HG02759 (cell line): ENCODE measurements around the gene POLR2H.

Experiments used
- ATAC-seq: cut with Tn5 transposase; IDR thresholded peaks from one replicate; pipeline ENCODE4 v1.9.1; 2021; ENCODE audit warnings: mild to moderate bottlenecking, moderate library complexity; ENCODE audit not compliant: unreplicated experiment

Gene POLR2H

GRCh38 chr3:184352149-184352785 is 9.2 kb upstream of the POLR2H start:
- ATAC-seq, result no peak

DNA sequence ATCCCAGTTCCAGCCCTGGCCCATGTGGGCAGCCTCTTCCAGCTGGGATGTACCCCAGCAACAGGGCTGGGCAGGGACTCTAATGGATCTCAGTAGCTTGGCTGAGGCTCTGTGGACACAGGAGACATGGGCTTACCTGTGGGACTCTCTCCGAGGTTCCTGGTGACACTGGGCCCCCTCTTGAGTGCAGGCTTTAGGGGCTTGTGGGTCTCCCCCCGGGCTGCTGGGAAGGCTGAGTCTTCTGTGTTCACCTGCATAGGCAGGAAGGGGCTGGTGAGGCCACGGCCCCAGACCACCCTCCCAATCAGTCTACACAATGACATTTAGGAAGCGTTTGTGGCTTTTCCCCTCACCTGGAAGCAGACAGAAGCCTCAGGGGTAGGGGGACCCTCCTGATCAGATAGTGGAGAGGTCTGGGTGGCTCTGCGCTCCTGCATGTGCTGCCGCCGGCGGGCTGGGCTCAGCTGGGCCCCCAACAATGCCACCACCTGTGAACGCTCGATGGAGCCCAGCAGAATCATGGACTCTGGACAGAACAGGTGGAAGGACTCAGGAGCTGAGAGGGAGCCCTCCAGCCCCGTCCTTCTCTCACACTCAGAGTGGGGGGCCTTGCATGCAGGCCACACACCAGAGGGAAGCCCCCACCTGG is 8.5 kb upstream of the POLR2H start:
- no peak for ATAC-seq

- ATAC-seq, result no peak
These were observed 8.0 kb upstream of the POLR2H start for GRCh38 chr3:184353546-184353941.

DNA sequence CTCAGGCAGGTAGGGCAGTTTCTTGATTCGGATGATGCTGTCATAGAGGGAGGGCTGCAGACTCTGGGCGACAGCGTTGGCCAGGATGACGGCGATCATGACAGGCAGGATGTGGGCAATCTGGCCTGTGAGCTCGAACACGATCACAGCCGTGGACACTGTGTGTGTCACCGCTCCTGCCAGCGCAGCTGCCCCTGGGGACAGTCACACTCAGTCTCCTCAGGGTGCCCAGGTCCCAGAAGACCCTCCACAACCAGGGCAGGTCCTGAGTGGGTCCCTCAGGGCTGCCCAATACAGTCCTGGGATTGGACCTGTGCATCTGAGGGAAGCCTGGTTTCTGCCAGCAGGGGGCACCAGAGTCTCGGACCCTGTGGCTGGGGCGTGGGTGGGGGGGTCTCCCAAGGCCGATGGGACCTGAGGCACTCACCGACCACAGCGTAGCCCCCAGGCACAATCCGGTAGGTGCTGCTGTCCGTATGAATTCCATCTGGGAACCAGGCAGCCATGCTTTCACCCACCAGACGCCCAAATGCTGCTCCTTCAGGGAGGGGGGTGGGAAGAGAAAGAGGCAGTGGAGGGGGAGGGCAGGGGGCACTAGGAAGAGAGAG is 7.3 kb upstream of the POLR2H start:
- peak; percentile 49 for ATAC-seq

DNA sequence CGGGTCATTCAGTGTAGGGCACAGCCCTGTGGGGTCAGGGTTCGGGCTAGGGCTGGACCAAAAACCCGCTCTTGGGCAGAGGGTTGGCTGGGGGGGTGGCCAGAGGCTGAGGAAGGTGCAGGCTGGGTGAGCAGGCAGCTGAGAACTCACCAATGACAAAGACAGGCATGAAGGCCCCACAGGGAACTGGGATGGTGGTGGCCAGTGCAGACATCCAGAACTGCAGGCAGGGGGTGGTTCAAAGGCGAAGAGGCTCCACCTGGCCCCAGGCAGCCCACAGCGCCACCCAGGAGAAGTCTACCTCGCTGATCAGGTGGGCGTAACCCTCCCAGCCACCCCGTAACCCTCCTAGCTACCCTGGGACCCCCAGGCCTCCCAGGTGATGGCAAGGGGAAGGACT is 6.8 kb upstream of the POLR2H start:
- ATAC-seq, result no peak

DNA sequence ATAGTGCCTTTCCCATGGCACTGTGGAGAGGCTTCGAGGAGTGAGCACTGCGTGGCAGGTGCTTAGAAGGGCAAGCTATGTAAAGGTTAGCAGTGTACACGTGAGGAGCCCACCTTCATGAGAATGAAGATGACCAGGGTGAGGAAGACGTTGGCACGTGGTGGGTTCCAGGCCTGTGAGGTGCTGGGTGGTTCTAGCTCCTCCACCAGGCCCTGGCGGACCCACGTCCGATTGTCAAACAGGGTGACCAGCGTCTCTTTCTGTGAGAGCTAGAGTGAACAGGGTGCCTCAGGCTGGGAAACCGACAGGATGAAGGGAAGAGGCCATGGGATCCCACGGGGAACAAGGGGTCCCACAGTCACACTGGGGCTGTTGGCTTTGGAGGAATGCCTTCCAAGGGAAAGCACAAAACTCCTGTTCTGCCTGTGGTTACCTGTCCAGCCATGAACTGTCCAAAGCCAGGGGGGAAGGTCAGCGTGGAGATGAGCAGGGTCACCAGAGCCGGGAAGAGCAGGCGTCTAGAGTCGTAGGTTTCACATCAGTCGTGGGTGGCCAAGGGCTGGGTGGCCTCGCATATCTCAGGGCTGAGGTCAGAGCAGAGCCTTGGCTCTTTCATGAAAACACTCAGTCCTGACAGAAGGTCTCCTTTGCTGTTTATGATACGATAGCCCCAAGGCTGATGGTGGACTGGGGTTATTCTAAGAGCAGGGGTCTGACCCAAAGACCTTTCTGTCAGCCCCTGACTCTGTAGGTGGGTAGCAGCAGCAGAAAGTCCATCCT is 6.1 kb upstream of the POLR2H start:
- no peak for ATAC-seq

DNA sequence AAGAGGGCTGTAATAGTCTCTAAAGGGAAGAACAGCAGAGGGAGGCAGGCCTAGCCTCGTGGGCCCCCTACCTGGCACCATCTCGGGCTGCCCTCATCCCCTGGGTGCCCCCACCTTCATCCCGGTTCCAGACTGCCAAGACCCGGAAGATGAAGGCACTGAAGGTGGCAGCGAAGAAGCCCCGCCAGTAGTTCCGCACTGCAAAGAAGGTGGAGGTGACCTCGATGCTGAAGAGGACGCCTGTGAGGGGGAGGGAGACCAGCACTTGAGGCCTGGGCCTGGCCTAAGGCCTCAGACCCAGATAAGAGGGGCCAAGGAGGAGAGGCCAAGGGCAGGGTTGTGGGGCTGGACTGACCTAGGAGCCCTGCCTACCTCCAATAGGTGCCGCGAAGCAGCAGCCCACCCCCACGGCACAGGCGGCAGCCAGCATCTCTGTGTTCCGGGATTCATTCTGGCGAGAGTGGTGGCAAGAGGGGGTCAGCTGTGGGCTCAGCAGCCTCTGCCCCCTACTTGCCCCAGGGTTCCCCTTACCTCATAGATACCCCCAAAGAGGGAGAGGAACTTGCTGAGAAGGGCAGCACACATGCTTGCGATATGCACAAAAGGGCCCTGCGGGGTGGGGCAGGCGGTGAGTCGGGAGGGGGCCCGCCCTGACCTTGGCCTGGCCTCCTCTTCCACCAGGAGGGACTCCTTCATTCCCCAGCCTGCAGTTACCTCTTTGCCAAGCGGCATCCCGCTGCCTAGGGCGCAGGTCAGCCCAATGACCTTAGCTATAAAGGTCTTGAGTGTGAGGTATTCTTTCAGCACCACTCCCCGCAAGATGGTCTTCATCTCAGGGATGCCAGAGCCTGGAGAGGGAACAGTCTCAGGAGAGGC is 4.0 kb upstream of the POLR2H start:
- no peak for ATAC-seq

GRCh38 chr3:184358124-184358767 is 3.3 kb upstream of the POLR2H start:
- no peak for ATAC-seq

- no peak for ATAC-seq
These were observed 2.6 kb upstream of the POLR2H start for GRCh38 chr3:184358921-184359350.

GRCh38 chr3:184359610-184360009 is 1.9 kb upstream of the POLR2H start:
- no peak for ATAC-seq

GRCh38 chr3:184360070-184360928 is 1.2 kb upstream of the POLR2H start:
- ATAC-seq, result no peak

GRCh38 chr3:184360929-184361531 is 480 bp upstream of the POLR2H start:
- ATAC-seq, result peak; percentile 2

- ATAC-seq, result peak; percentile 3
These were observed 590 bp downstream of the POLR2H start for GRCh38 chr3:184361932-184362667.

DNA sequence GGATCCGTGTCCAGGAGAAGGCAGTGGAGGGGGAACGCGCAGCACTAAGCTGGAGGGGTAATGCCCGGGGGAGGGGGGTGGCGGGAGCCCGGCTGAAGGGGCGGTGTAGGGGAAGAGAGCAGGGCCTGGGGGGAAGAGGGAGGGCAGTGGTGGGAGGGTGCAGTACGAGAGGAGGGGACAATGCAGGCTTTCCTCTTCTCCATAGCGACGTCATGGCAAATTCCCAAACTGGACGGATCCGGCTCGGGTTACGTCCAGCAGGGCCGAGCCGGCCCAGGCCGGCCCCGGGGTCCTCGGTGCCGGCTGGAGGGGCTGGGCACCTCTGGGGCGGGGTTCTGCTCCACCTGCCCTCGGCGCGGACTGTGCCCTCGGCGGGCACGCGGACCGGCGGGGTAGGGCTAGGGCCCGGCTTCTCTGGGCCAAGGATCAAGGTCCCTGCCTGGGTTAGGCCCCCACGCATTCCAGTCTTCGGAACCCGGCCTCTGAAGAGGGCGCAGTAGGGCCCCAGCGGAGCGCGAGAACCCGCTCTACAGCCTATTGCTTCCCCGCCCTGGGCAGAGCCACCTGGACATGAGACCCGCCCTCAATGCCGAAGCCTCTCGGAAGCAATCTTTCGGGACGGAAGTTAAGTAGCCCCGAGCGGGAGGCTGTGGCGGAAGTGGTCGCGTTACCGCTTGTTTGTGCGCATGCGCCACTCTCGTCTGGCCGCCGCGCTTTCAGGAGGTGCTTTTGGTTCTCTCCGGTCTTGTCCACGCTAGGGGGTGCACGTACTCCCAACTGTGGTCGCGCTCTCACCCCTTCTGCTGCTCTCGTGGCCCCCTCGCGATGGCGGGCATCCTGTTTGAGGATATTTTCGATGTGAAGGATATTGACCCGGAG is 1.4 kb downstream of the POLR2H start:
- ATAC-seq, result peak; percentile 85

- no peak for ATAC-seq
These were observed 5.2 kb downstream of the POLR2H start for GRCh38 chr3:184366619-184367289.

GRCh38 chr3:184368116-184368515 is 6.6 kb downstream of the POLR2H start:
- no peak for ATAC-seq
